ENCODE measurements around the gene ZRANB1. TPM values are rescaled to one million over a fixed set of nuclear protein-coding genes. Genes with fewer than 3 reads are reported as not detected.

ZRANB1 gene
- total and polyA plus RNA-seq, 2 of the 13 experiments (the other 11 are each of a cell fraction or from before 2014, with no cell fraction given): 10.3 to 19.6 TPM

DNA sequence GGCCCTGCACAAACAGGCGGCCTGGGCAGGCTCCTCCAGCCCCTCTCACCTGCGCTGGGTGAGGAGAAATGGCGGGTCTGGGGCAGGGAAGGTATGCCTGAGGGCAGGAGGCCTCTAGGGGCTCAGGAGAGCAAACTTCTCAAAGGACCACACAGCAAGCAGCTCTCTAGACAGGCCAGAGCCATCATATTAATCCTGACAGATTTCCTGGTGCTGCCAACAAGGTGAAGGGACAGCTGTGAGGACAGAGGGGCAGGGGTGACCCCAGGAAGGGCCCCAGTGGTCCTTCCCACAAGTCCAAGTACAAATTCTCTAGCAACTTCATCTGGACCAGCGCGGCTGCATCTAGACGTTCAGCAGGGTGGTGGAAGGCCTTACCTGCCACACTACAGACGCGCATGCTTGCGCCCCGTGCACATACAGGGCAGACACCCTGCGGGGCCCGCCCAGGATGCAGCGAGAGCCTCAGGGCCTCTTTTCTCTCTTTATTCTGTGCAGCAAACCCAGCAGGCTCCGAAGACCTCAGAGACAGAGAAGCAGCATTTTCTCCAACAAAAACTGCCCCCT is 62.1 kb downstream of the ZRANB1 start (continued):
- TF ChIP-seq, protein P1, sequence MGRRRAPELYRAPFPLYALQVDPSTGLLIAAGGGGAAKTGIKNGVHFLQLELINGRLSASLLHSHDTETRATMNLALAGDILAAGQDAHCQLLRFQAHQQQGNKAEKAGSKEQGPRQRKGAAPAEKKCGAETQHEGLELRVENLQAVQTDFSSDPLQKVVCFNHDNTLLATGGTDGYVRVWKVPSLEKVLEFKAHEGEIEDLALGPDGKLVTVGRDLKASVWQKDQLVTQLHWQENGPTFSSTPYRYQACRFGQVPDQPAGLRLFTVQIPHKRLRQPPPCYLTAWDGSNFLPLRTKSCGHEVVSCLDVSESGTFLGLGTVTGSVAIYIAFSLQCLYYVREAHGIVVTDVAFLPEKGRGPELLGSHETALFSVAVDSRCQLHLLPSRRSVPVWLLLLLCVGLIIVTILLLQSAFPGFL (CRISPR knock-in tag; IDR thresholded peaks at IDR 0.05): no peak
- no peak for TF ChIP-seq REL (CRISPR knock-in tag; conservative IDR thresholded peaks at IDR 0.05)
- TF ChIP-seq ADNP (CRISPR knock-in tag; IDR thresholded peaks at IDR 0.05): no peak
- TF ChIP-seq ZNF605 (CRISPR knock-in tag; IDR thresholded peaks at IDR 0.05): no peak
- TF ChIP-seq ZFP36L2 (CRISPR knock-in tag; IDR thresholded peaks at IDR 0.05): no peak
- no peak for TF ChIP-seq ZNF451 (CRISPR knock-in tag; IDR thresholded peaks at IDR 0.05)
- TF ChIP-seq BORCS8-MEF2B (CRISPR knock-in tag; IDR thresholded peaks at IDR 0.05): no peak
- TF ChIP-seq ZNF619 (CRISPR knock-in tag; IDR thresholded peaks at IDR 0.05): no peak

DNA sequence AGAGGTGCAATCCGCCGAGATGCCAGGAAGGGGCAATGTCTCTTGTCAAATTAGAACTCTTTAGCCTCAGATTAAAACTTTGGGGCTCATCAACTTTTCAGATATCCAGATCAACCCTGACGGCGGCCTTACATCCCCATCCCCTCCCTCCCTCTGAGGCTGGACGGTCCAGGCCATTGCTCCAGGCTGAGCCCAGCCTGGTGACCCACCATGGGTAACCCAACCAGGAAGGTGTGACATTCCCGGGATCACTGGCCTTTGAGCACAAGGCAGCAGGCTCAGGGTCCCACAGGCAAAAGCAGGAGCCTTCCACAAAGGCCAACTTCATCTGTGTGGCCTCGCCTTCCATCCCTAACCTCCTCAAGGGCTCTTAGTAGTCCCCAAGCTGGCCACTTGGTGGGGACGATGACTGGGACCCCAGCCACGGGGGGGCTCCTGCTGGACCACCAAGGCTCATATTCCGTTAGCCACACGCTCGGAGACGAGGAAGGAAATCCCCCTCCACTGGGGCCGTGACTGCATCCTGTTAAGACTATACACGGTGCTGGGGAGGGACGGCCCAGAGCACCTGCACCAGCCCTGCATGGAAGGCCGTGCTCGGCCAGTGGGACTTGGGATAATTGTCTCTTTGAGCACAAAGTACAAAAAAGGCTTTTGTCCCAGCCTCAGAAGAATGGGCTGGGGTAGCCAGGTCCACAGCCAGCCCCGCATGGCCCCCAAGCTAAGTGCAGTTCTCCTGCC is 62.8 kb downstream of the ZRANB1 start:
- POLR2A ChIA-PET: no interaction called here
- DNase-seq (ENCODE audit: low spot score): no peak
- intact Hi-C loops (cut with micrococcal nuclease; ENCODE audit: unreplicated experiment): loop anchor here (5.0 kb wide), 1 partner anchor 58 kb away; no protein-coding TSS in a partner anchor
- no peak for TF ChIP-seq MBD4 (IDR thresholded peaks at IDR 0.05; ENCODE audit: borderline replicate concordance, low read length)
- TF ChIP-seq NFYC (CRISPR knock-in tag; IDR thresholded peaks at IDR 0.05): no peak
- TF ChIP-seq, protein P2, sequence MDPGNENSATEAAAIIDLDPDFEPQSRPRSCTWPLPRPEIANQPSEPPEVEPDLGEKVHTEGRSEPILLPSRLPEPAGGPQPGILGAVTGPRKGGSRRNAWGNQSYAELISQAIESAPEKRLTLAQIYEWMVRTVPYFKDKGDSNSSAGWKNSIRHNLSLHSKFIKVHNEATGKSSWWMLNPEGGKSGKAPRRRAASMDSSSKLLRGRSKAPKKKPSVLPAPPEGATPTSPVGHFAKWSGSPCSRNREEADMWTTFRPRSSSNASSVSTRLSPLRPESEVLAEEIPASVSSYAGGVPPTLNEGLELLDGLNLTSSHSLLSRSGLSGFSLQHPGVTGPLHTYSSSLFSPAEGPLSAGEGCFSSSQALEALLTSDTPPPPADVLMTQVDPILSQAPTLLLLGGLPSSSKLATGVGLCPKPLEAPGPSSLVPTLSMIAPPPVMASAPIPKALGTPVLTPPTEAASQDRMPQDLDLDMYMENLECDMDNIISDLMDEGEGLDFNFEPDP (CRISPR knock-in tag; conservative IDR thresholded peaks at IDR 0.05): no peak
- TF ChIP-seq, protein P3, sequence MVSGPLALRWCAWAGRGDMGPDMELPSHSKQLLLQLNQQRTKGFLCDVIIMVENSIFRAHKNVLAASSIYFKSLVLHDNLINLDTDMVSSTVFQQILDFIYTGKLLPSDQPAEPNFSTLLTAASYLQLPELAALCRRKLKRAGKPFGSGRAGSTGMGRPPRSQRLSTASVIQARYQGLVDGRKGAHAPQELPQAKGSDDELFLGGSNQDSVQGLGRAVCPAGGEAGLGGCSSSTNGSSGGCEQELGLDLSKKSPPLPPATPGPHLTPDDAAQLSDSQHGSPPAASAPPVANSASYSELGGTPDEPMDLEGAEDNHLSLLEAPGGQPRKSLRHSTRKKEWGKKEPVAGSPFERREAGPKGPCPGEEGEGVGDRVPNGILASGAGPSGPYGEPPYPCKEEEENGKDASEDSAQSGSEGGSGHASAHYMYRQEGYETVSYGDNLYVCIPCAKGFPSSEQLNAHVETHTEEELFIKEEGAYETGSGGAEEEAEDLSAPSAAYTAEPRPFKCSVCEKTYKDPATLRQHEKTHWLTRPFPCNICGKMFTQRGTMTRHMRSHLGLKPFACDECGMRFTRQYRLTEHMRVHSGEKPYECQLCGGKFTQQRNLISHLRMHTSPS (CRISPR knock-in tag; IDR thresholded peaks at IDR 0.05; ENCODE audit: low read depth): no peak
- no peak for TF ChIP-seq ZNF530 (CRISPR knock-in tag; IDR thresholded peaks at IDR 0.05; ENCODE audit: low read depth)
- no peak for TF ChIP-seq NFIC (IDR thresholded peaks at IDR 0.05; ENCODE audit: low read length)
- no peak for TF ChIP-seq ZNF432 (CRISPR knock-in tag; IDR thresholded peaks at IDR 0.05; ENCODE audit: borderline replicate concordance)
- no peak for TF ChIP-seq ZNF615 (CRISPR knock-in tag; IDR thresholded peaks at IDR 0.05; ENCODE audit: borderline replicate concordance)
- TF ChIP-seq TAF1 (CRISPR knock-in tag; IDR thresholded peaks at IDR 0.05): no peak
- no peak for TF ChIP-seq KDM2A (CRISPR knock-in tag; IDR thresholded peaks at IDR 0.05; ENCODE audit: borderline replicate concordance, low read depth)
- TF ChIP-seq ZSCAN30 (CRISPR knock-in tag; IDR thresholded peaks at IDR 0.05): no peak
- TF ChIP-seq ZNF878 (CRISPR knock-in tag; IDR thresholded peaks at IDR 0.05): no peak

More for the DNA sequence above, 62.8 kb downstream of the ZRANB1 start:
- Histone ChIP-seq H3K4me1 (ENCODE audit: insufficient read depth, low read length) (peaks cover 18% of the 10 kb centered on the region), H3K4me2 (ENCODE audit: low read depth, low read length) (no peak overlapping the region), H2AFZ (ENCODE audit: low read length) (no peak overlapping the region), H3K9ac (ENCODE audit: insufficient read depth, low read depth, low read length) (no peak overlapping the region), H3K36me3 (replicated peaks in 1 of 2; ENCODE audit: control insufficient read depth in 1 of 2, insufficient read depth in 2 of 2, low read length in 2 of 2) (no peaks in the 10 kb centered on the region), H3K79me2 (ENCODE audit: insufficient read depth, low read length) (no peaks in the 10 kb centered on the region), H3K9me3 (ENCODE audit: low read length) (no peaks in the 10 kb centered on the region), H3K4me3 (replicated peaks in 1 of 3; ENCODE audit: insufficient read depth in 1 of 3, low read depth in 2 of 3, low read length in 3 of 3) (no peak overlapping the region), H4K20me1 (ENCODE audit: insufficient read depth, low read length) (no peaks in the 10 kb centered on the region), H3K27ac (ENCODE audit: extremely low read length, insufficient read depth, low read length) (no peak overlapping the region), H3K27me3 (ENCODE audit: control insufficient read depth in 1 of 2, insufficient read depth in 2 of 2, low read length in 2 of 2) (peaks cover 23 to 80% of the 10 kb centered on the region in 2 experiments)
- ATAC-seq (no peak), FAIRE-seq (no peak)
- CTCF ChIA-PET (ENCODE audit: low intra/inter-chr PET ratio, low total read pairs): no interaction called here
- WGBS (ENCODE audit: low lambda C conversion rate): 6% methylated on average over 14 of the region's 19 CpGs
- in situ Hi-C loops (cut with HindIII; ENCODE audit: extremely low pct_ligation_motif_present, low pct_unique_long_range_greater_than_20kb): no loop called here
- no TSS peak for BruUV-seq (replicated peaks)

All from HepG2 (cell line).